ENCODE results near the gene NINJ1.

The NINJ1 gene

DNA sequence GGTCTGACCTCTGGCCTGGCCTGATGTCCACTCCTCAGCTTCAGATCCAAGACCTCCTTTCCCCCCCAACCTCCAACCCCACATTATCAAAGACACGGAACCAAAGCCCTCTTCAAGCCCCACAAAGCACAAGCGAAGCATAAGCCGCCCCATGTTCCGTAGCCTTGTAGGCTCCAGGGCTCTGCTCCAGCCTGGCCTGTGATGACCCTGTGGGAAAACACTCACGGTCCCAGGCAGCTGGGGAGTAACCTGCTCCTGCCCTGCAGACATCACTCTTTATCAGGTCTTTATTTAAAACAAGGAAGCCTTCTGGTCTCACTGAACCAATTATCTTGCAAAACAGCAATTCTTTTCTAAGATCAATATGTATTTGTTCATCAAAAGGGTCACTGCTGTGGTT is 34.5 kb upstream of the NINJ1 start:
- H3K27ac ChIP-seq: no peak overlapping the region
- TF ChIP-seq ZFX (IDR thresholded peaks at IDR 0.05; ENCODE audit: borderline replicate concordance): no peak
- TF ChIP-seq, protein P1, sequence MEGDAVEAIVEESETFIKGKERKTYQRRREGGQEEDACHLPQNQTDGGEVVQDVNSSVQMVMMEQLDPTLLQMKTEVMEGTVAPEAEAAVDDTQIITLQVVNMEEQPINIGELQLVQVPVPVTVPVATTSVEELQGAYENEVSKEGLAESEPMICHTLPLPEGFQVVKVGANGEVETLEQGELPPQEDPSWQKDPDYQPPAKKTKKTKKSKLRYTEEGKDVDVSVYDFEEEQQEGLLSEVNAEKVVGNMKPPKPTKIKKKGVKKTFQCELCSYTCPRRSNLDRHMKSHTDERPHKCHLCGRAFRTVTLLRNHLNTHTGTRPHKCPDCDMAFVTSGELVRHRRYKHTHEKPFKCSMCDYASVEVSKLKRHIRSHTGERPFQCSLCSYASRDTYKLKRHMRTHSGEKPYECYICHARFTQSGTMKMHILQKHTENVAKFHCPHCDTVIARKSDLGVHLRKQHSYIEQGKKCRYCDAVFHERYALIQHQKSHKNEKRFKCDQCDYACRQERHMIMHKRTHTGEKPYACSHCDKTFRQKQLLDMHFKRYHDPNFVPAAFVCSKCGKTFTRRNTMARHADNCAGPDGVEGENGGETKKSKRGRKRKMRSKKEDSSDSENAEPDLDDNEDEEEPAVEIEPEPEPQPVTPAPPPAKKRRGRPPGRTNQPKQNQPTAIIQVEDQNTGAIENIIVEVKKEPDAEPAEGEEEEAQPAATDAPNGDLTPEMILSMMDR (IDR thresholded peaks at IDR 0.05): no peak

DNA sequence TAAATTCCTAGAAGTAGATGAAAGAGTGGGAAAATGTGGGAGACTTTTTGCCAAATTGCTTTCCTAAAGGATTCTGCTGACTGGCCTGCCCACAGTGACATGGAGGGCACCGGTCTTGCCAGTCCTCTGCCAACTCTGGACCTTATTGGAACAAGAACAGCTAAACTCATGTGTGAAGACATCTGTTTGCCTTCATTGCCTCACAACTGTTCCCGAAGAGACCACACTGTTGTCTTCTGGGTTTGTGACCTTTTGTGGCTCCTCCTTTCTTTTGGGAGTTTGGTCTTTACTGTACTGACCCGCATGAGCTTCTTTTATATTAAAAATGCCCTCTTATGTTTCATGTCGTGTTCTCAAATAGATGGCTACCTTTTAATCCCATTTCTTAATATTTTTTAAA is 33.8 kb upstream of the NINJ1 start:
- no peak overlapping the region for H3K27ac ChIP-seq
- TF ChIP-seq, protein P1 (IDR thresholded peaks at IDR 0.05): no peak
- TF ChIP-seq ZFX (IDR thresholded peaks at IDR 0.05; ENCODE audit: borderline replicate concordance): no peak

DNA sequence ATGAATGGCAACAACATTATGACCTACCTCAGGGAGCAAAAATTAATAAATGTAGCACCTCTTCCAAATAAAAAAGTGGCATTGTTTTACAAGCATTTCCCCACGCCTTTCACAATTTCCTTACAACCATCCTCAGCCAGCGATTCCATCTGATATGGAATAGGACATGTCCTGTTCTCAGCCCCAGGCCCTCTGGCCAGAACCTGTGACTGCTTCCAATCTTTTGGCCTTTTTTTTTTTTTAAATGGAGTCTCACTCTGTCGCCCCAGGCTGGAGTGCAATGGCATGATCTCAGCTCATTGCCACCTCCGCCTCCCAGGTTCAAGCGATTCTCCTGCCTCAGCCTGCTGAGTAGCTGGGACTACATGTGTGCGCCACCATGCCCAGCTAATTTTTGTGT is 33.1 kb upstream of the NINJ1 start:
- no peak for TF ChIP-seq ZFX (IDR thresholded peaks at IDR 0.05; ENCODE audit: borderline replicate concordance)
- TF ChIP-seq, protein P1 (IDR thresholded peaks at IDR 0.05): no peak
- no peak overlapping the region for H3K27ac ChIP-seq

DNA sequence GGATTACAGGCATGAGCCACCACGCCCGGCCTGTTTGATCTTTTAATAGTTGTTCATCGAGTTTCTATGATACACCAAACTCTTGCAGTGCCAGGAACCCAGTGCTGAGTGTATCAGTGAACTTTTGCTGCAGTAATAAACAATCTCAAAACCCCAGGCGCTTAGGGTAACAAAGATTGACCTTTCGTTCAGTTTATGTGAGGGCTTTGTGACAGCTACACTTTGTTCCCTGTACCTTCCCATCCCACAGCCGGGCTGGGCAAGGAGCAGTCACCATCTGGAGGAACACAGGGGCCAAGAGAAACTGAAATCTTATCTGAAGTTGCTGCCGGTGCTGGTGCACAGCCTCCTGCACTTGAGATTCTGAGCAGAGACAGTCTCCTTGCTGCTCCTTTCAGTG is 32.6 kb upstream of the NINJ1 start:
- H3K27ac ChIP-seq: no peak overlapping the region
- TF ChIP-seq, protein P1 (IDR thresholded peaks at IDR 0.05): no peak
- TF ChIP-seq ZFX (IDR thresholded peaks at IDR 0.05; ENCODE audit: borderline replicate concordance): no peak

DNA sequence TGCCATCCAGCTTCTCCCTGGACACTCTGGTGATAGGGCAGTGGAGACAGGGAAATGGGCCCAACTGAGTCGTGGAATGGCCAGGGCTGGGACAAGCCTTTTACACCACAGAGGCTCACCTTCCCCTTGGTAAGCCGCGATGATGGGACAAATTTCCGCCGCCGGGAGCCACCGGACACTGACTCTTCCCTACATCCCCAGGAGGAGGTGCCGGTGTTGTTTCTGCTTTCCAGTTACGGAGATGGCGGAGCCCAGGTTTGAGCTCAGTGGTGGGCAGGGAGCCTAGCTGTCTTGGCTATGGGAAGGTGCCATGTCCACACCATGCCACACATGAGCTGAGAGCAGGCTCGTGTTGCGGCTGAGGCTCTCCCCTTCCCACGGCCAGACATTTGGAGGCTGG is 30.0 kb upstream of the NINJ1 start:
- TF ChIP-seq ZFX (IDR thresholded peaks at IDR 0.05; ENCODE audit: borderline replicate concordance): no peak
- TF ChIP-seq, protein P1 (IDR thresholded peaks at IDR 0.05): no peak
- H3K27ac ChIP-seq: no peak overlapping the region

DNA sequence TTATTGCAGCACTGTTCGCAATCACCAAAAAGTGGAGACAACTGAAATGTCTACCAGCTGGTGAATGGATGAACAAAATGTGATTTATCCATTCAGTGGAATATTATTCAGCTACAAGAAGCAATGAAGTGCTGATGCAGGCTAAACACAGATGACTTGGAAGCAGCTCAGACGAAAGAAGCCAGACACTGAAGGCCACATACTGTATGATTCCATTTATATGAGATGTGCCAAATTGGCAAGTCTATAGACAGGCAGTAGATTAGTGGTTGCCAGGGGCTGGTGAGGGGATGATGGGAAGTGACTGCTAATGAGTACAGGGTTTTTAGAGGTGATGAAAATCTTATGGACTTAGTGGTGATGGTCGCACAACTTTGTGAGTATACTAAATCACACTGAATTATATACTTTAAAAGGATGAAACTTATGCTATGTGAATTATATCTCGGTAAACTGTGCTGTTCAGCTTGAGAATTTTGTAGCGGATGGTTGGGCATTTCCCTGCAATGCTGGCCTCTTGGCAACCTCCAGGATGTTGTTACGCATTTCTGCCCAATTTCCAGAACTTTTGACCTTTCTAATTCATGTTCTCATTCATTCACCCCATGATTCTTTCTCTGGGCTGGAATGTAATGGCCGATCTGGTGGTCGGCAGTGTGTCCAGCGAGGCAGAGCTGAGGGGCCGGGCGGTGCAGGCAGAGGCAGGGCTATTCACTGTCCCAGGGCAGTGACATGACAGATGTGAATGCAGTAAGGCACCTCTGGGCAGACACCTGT is 27.9 kb upstream of the NINJ1 start:
- no peak overlapping the region for H3K27ac ChIP-seq
- TF ChIP-seq, protein P1 (IDR thresholded peaks at IDR 0.05): no peak
- no peak for TF ChIP-seq ZFX (IDR thresholded peaks at IDR 0.05; ENCODE audit: borderline replicate concordance)

DNA sequence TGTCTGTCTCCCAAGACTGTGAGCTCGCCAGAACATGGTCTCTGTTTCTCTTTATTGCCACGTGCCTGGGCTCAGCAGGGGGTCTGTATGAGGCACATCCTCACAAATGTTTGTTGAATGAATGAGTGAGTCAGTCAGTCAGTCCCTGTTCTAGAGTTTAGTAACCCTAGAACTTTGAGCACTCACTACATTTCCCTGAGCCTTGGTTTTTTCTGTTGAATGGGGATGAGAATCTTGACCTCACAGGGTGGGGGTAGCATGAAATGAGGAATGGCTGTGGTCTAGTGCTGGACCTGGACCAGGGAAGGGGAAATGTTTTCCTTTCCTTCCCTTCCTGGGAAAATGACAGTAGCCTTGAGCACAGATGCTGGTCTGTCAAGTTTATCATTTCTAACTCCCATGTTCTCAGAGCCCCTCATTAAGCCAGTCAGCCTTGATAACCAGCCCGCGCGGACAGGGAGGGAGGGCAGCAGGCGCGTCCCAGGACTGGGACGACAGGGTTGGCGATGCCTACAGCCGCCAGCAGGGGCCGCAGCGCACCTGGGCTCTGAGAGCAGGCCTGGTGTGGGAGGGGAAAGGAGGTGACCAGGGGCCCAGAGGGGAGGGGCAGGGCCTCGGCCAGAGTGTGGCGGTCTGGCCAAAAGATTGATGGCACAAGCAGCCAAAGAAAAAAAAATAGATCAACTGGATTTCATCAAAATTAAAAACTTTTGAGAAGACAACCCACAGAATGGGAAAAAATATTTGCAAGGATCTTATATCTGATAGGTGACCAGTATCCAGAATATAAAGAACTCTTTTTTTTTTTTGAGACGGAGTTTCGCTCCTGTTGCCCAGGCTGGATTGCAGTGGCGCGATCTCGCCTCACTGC is 25.8 kb upstream of the NINJ1 start:
- no peak overlapping the region for H3K27ac ChIP-seq
- TF ChIP-seq, protein P1 (IDR thresholded peaks at IDR 0.05): peak; percentile 98
- TF ChIP-seq ZFX (IDR thresholded peaks at IDR 0.05; ENCODE audit: borderline replicate concordance): no peak

Measured in 22Rv1 (cell line).